IPS DF 6.9 (cell line): Measurements from ENCODE around the gene MACF1.
A peak's percentile ranks its signal among the peaks of the same experiment; 100 is the strongest.
"Not testable (repeated sequence)": the region's sequence is repeated elsewhere in the genome, so short reads cannot be mapped to it uniquely, and the experiment has no call there.

ENCODE experiments used
- DNase-seq: peaks from one replicate; pipeline ENCODE4 v3.0.0-alpha.2; 2013; ENCODE audit warnings: low read depth, low spot score
- H3K27ac ChIP-seq: one replicate; pipeline ENCODE4 v1.5.1; 2013; ENCODE audit warnings: low read length, control low read depth
- H3K27me3 ChIP-seq: 2 replicates; pipeline ENCODE4 v1.6.1; 2013; ENCODE audit warnings: mild to moderate bottlenecking, low read length; ENCODE audit not compliant: control insufficient read depth, insufficient read depth
- H3K36me3 ChIP-seq: 2 replicates; pipeline ENCODE4 v1.6.1; 2013; ENCODE audit warnings: low read length; ENCODE audit not compliant: control insufficient read depth, insufficient read depth
- H3K4me1 ChIP-seq: 2 replicates; pipeline ENCODE4 v1.6.1; 2013; ENCODE audit warnings: low read length; ENCODE audit not compliant: control insufficient read depth, insufficient read depth
- H3K4me3 ChIP-seq: 2 replicates; pipeline ENCODE4 v1.5.1; 2013; ENCODE audit warnings: mild to moderate bottlenecking, low read length
- H3K9me3 ChIP-seq: 2 replicates; pipeline ENCODE4 v1.6.1; 2013; ENCODE audit warnings: low read length, inconsistent platforms; ENCODE audit not compliant: control insufficient read depth, insufficient read depth
- WGBS: extraction: QIAGEN DNeasy Blood & Tissue Kit; methylation state at CpG from one replicate; pipeline ENCODE4 v1.1.7; 2013; ENCODE audit warnings: mixed read lengths, missing lambda C conversion rate; ENCODE audit not compliant: insufficient read length, insufficient coverage; 5-methylcytosine and 5-hydroxymethylcytosine counted together

Gene MACF1

GRCh38 chr1:39508266-39508665 lies 303.8 kb downstream of the MACF1 start:
- H3K4me1 ChIP-seq = 0 out of 2 replicates have a peak, but pooled peaks cover 2% of the 10 kb centered on the region
- WGBS = no CpG with 5 or more reads among the region's 6 CpGs
- H3K36me3 ChIP-seq = no peaks in the 10 kb centered on the region
- H3K27me3 ChIP-seq = no peaks in the 10 kb centered on the region
- H3K9me3 ChIP-seq = no peaks in the 10 kb centered on the region
- H3K4me3 ChIP-seq = no peak overlapping the region
- H3K27ac ChIP-seq = no peak overlapping the region
- no peak for DNase-seq

- H3K4me1 ChIP-seq = 0 out of 2 replicates have a peak, but pooled peaks cover 2% of the 10 kb centered on the region
- no peak overlapping the region for H3K4me3 ChIP-seq
- DNase-seq = no peak
- no peaks in the 10 kb centered on the region for H3K36me3 ChIP-seq
- no peaks in the 10 kb centered on the region for H3K27me3 ChIP-seq
- H3K27ac ChIP-seq = no peak overlapping the region
- no peaks in the 10 kb centered on the region for H3K9me3 ChIP-seq
- whole genome bisulfite sequencing = no CpG with 5 or more reads among the region's 11 CpGs
Observed at GRCh38 chr1:39508857-39509305, 304.4 kb downstream of the MACF1 start.

GRCh38 chr1:39509360-39510009 lies 305.0 kb downstream of the MACF1 start:
- no peaks in the 10 kb centered on the region for H3K36me3 ChIP-seq
- DNase-seq = no peak
- no peak overlapping the region for H3K4me3 ChIP-seq
- WGBS = no CpG with 5 or more reads among the region's 22 CpGs
- H3K27me3 ChIP-seq = no peaks in the 10 kb centered on the region; the same call in 1 of the 2 replicates
- no peaks in the 10 kb centered on the region for H3K9me3 ChIP-seq
- no peak overlapping the region for H3K27ac ChIP-seq
- 0 out of 2 replicates have a peak, but pooled peaks cover 2% of the 10 kb centered on the region for H3K4me1 ChIP-seq

- not testable (repeated sequence) for H3K27me3 ChIP-seq, DNase-seq, H3K4me1 ChIP-seq, H3K4me3 ChIP-seq, H3K9me3 ChIP-seq, H3K27ac ChIP-seq, H3K36me3 ChIP-seq
- WGBS = no CpG with 5 or more reads among the region's 20 CpGs
Observed at GRCh38 chr1:39510570-39511186, 306.2 kb downstream of the MACF1 start.

GRCh38 chr1:39511477-39511876 lies 307.0 kb downstream of the MACF1 start:
- H3K36me3 ChIP-seq, H3K4me1 ChIP-seq, H3K4me3 ChIP-seq, H3K27ac ChIP-seq, H3K9me3 ChIP-seq, DNase-seq, H3K27me3 ChIP-seq: not testable (repeated sequence)
- WGBS = no CpG with 5 or more reads among the region's 13 CpGs

GRCh38 chr1:39512234-39512847 lies 307.8 kb downstream of the MACF1 start:
- not testable (repeated sequence) for DNase-seq, H3K36me3 ChIP-seq, H3K9me3 ChIP-seq, H3K4me1 ChIP-seq, H3K4me3 ChIP-seq, H3K27ac ChIP-seq, H3K27me3 ChIP-seq
- WGBS = no CpG with 5 or more reads among the region's 25 CpGs

- not testable (repeated sequence) for H3K9me3 ChIP-seq, H3K36me3 ChIP-seq, DNase-seq, H3K4me1 ChIP-seq, H3K27ac ChIP-seq, H3K27me3 ChIP-seq
- peak overlapping the region; percentile 45; the same call in 1 of the 2 replicates for H3K4me3 ChIP-seq
- no CpG with 5 or more reads among the region's 46 CpGs for WGBS
Observed at GRCh38 chr1:39514710-39515124, 310.2 kb downstream of the MACF1 start.

GRCh38 chr1:39515131-39516086 lies 310.9 kb downstream of the MACF1 start:
- peak overlapping the region; percentile 45; the same call in 1 of the 2 replicates for H3K4me3 ChIP-seq
- not testable (repeated sequence) for H3K4me1 ChIP-seq, DNase-seq, H3K27me3 ChIP-seq, H3K36me3 ChIP-seq, H3K9me3 ChIP-seq, H3K27ac ChIP-seq
- no CpG with 5 or more reads among the region's 78 CpGs for WGBS

GRCh38 chr1:39516841-39517240 lies 312.3 kb downstream of the MACF1 start:
- H3K4me3 ChIP-seq, H3K27ac ChIP-seq, H3K4me1 ChIP-seq, H3K27me3 ChIP-seq, H3K36me3 ChIP-seq, H3K9me3 ChIP-seq, DNase-seq: not testable (repeated sequence)
- WGBS = no CpG with 5 or more reads among the region's 4 CpGs

- H3K4me1 ChIP-seq, DNase-seq, H3K9me3 ChIP-seq, H3K27me3 ChIP-seq, H3K36me3 ChIP-seq, H3K27ac ChIP-seq, H3K4me3 ChIP-seq: not testable (repeated sequence)
- WGBS = no CpG with 5 or more reads among the region's 7 CpGs
Observed at GRCh38 chr1:39517936-39518335, 313.4 kb downstream of the MACF1 start.
